Activated effector memory CD4-positive, alpha-beta T cell treated with Interleukin-2 at 50 U/mL for 16 hours (primary cell): ENCODE measurements around the gene TPGS1.

Experiments used
- DNase-seq: peaks from one replicate; pipeline ENCODE4 v3.0.0-alpha.2; 2020

Gene TPGS1

DNA sequence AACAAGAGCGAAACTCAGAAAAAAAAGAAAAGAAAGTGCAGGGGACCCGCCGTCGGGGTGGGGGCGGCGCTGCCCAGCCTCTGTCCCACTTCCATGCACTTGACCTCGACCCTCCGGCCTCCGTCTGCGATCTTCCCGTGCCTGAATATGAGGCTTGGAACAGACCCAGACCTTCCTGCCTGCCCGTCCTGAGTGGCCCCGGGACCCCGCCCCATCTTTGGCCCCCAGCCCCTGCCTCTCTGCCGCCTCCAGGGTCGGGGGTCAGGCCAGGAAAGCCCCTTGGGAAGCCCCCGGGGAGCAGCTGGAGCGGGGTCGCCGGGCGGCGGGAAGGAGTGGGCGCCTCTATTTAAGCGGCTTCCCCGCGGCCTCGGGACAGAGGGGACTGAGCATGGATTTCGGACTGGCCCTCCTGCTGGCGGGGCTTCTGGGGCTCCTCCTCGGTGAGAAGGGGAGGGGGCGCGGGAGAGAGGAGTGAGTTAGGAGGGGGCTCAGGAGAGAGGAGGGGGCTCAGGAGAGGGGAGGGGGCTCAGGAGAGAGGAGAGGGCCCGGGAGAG lies 11.1 kb upstream of the TPGS1 start, which contains the start of gene MADCAM1:
Gene MADCAM1 (plus strand): TSS at position 375 of the 554 bp plus-strand sequence. CDS start 14 bp downstream, at position 389.
- no peak for DNase-seq

DNA sequence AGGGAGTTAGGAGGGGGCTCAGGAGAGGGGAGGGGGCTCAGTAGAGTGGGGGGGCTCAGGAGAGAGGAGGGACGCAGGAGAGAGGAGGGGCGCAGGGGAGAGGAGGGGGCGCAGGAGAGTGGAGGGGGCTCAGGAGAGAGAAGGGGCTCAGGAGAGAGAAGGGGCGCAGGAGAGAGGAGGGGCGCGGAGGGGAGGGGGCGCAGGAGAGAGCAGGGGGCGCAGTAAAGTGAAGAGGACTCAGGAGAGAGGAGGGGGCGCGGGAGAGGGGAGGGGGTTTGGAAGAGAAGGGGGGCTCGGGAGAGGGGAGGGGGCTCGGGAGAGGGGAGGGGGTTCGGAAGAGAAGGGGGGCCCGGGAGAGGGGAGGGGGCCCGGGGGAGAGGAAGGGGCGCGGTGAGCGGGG lies 10.3 kb upstream of the TPGS1 start:
- DNase-seq, result no peak

DNA sequence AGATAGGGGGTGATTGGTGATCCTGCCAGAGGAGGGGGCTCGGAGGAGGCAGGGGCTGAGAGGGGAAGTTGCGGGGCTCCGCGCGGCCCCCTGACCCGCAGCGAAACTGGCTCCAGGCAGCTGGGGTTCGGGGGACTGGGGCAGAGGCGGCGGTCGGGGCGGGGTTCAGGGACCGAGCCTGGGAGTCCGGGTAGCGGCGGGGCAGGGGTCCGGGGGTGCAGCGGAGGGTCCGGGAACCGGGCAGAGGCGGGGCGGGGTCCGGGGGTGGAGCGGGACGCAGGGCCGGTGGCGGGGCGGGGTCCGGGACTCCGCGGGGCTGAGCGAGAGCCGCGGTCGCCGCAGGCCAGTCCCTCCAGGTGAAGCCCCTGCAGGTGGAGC lies 9.8 kb upstream of the TPGS1 start:
- DNase-seq, result no peak

DNA sequence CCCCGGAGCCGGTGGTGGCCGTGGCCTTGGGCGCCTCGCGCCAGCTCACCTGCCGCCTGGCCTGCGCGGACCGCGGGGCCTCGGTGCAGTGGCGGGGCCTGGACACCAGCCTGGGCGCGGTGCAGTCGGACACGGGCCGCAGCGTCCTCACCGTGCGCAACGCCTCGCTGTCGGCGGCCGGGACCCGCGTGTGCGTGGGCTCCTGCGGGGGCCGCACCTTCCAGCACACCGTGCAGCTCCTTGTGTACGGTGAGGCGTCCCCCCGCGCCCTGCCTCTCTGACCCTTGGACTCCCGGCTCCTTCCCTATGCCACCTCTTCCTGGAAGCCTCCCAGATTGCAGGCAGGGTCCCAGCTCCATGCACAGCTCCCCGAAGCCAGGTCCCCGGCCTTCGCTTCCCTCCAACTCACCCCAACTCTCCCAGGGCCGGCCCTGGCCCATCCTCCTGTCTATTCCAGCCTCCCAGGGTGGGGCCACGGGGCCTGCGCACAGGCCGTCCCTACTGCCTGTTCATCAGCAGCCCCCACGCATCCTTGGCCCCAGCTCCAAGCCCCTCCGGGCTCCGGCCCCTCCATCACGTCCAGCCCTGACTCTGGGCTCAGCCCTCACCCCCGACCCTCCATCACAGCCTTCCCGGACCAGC lies 9.3 kb upstream of the TPGS1 start:
- DNase-seq, result no peak

DNA sequence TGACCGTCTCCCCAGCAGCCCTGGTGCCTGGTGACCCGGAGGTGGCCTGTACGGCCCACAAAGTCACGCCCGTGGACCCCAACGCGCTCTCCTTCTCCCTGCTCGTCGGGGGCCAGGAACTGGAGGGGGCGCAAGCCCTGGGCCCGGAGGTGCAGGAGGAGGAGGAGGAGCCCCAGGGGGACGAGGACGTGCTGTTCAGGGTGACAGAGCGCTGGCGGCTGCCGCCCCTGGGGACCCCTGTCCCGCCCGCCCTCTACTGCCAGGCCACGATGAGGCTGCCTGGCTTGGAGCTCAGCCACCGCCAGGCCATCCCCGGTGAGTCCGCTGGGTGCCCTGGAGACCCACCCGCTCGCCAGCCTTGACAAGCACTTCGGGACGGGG lies 8.8 kb upstream of the TPGS1 start:
- no peak for DNase-seq

DNA sequence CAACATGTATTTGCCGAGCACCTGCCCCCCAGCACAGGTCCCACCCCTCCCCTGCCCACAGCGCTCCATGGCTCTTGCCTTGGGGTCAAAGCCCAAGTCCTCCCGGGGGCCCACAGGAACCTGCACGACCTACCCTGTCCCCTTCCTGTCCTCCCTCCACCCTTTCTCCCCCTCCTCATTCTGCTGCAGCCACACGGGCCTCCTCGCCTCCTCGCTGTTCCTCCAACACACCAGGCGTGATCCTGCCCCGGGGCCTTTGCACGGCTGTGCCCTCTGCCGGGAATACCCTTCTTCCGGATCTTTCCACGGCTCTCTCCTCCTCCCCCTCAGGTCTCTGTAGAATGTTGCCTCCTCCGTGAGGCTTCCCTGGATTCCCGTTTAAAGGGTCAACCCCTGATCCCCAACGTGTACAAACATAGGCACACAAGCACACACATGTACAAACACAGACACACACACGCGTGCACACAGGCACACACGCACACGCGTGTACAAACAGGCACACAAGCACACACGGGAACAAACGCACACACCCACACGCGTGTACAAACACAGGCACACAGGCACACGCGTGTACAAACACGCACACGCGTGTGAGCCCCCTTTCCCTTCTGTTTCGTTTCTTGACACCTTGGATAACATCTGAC lies 8.2 kb upstream of the TPGS1 start:
- no peak for DNase-seq

DNA sequence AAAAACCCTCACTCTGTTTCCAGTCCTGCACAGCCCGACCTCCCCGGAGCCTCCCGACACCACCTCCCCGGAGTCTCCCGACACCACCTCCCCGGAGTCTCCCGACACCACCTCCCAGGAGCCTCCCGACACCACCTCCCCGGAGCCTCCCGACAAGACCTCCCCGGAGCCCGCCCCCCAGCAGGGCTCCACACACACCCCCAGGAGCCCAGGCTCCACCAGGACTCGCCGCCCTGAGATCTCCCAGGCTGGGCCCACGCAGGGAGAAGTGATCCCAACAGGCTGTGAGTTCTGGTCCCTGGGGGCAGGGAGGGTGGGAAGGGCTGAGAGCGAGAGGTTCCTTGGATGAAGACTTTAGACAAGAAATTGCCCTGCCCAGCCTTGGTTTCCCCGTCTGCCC lies 5.7 kb upstream of the TPGS1 start:
- no peak for DNase-seq

DNA sequence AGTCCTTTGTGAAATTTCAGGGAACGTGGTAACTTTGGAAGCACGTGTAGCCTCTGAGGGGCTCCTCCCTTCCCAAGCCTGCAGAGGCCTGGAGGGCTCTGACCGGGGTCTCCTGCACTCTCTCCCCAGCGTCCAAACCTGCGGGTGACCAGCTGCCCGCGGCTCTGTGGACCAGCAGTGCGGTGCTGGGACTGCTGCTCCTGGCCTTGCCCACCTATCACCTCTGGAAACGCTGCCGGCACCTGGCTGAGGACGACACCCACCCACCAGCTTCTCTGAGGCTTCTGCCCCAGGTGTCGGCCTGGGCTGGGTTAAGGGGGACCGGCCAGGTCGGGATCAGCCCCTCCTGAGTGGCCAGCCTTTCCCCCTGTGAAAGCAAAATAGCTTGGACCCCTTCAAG lies 2.7 kb upstream of the TPGS1 start:
- no peak for DNase-seq

DNA sequence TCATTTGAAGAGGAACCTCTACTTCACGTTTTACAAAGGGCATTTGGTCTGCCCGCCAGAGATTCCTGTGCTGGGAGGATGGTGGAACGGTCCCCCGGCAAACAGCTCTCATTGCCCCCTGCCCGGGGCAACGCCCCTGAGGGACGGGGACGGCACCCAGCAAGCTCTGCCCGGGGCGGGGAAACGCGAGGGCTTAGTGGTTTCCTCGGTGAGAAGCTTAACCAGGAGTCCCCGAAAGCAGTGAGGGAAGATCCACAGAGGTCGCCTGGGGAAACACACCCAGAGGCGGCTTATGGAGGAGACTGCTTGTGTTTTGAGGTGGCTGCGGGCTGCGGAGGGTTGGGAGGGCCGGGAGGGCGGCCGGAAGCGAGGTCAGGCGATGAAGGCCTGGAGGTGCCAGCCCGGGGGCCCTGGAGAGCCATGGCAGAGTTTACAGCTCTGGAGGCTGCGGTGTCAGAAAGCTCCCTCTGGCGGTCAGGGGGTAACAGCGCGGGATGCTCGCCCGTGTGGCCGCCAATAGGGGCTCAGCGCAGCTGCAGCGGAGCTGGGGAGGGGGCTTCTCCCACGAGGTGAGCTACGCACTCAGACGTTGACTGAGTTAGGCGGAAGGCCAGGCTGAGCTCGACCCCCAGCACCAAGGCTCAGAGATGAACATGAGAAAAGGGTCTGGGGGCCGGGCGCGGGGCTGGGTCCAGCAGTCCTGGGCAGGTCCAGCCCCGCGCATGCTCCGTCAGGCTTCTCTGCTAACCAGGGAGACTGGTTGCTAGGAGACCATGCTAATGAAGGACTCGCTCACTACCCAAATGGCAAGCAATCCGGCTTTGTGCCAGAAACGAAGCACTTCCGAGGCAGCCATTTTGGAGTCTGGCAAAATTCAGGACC lies 652 bp upstream of the TPGS1 start:
- DNase-seq, result peak; percentile 88

DNA sequence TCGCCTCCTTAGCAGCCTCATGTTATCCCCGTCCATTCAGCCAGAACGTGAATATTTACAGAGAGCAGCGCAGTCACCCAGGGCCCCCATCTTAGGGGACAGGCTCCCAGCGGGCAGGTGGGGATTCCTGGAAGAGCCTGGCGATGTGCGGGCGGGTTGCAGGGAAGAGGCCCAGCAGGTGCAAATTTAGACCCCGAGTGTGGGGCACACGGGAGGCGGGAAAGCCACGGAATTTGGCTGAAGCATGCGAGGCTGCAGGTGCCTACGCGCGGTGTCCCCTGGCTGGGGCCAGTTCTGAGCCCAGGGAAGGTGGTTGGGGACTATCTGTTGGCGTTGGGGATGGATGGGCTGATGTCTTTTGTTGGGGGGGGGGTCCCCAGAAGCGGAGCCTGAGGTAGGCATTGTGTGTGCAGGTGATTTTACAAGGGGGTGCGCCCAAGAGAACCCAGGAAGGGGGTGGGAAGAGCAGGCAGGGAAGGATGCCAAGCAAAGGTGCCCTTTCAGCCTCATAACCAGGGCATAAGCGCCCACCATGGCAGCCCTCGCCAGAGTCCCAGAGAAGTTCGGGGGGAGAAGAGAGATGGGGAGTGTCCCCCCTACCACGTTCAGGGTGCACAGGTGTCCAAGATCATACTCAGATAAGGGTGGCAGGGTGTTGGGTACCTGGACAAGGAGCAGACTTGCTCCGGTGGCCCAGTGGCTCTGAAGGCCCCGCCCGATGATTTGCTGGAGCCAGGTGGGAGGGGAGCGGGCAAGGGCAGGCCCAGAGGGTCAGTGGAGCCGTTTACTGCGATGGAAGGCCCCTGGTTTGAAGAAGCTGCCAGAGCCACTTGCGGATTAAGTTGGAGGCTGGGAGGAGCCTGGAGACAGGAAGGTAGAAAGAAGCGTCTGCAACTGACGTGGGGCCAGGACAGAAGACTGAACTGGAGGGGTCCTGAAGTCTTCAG lies 1.2 kb downstream of the TPGS1 start:
- no peak for DNase-seq

DNA sequence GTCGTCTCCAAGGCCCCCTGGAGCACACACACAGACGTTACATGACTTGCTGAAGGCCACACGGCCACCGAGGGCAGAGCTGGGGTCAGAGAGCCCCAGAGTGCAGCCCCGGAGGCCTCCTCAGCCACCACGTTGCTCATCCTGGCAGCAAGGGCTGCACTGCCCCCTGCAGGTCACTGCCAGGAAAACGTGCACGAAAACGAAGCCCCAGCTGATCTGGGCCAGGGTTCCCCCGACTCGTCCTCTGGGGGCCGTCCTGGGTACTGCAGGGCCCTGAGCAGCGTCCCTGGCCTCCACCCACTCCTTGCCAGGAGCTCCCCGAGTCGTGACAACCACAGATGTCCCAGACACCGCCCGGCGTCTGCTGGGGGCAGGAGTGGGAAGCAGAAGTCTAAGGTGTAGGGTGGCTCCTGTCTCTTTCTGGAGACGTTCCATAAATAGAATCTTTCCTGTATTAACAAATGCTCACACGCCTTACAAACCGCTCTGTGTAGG lies 3.4 kb downstream of the TPGS1 start:
- DNase-seq, result peak; percentile 86

DNA sequence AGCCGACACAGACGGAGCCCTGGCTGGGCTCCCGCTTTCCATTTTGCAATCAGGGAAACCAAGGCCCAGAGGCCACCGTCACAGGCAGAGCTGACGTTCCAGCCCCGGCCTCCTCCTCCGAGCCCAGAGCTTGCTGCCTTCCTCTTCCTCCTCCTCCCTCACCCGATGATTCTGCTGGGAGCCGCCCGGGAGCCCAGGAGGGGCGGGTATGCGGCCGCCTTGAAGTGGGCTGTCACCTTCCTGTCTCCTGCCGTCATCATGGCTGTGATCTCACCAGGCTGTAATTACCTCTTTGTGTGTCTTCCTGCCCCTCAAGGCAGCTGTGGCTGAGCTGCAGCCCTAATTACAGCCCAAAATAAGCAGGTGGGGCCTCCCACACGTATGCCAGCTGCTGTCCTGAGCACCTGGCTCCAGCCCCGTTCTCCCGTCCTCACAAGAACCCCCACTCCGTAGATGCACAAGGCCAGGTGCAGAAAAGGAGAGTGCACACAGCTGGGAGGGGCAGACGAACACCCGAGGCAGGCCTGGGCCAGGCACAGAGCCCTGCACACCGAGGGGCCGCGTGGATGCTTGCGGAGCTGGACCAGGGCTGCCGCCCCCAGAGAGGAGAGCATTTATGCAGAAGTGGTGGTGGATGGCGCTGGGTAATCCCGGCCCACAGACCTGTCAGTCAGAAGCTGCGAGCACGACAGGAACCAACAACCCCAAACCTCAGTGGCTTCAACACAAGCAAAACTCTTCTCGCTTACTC lies 4.0 kb downstream of the TPGS1 start:
- peak; percentile 82 for DNase-seq

DNA sequence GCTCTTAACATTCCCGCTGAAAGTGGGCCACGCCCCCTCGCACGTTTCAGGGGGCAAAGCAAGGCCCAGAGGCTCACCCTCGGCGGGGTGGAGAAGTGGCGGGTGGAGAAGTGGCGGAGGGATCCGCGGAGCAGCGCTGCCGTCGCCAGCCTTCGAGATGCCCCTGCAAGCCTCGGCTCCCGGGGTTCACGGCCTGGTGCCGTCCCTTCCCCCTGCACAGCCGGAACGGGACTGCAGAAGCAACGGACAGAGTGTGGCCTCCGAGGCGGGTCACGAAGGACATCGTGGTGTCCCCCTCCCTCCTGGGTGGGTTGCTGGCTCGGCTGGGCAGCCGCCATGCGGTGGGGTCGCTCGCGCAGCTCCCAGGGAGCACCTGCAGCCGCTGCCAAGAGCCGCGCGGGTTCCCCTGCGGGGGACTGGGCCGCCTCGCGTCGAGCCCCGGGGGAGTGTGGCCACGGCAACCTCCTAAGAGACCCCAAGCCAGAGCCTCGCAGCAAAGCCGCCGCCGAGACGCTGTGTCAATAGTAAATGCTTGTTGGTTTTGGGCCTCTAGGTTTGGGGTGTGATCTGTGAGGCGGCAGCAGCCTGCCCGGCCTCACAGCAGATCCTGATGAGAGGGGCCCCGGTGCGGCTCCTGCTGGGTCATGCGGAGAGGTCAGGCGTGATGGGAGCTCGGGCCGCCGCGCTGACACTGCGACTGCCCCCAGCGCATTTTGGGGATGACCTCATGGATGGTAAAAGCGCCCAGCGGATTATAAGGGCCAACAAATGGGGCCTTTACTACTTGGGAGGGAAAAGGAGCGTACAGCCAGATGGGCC lies 5.5 kb downstream of the TPGS1 start:
- no peak for DNase-seq

DNA sequence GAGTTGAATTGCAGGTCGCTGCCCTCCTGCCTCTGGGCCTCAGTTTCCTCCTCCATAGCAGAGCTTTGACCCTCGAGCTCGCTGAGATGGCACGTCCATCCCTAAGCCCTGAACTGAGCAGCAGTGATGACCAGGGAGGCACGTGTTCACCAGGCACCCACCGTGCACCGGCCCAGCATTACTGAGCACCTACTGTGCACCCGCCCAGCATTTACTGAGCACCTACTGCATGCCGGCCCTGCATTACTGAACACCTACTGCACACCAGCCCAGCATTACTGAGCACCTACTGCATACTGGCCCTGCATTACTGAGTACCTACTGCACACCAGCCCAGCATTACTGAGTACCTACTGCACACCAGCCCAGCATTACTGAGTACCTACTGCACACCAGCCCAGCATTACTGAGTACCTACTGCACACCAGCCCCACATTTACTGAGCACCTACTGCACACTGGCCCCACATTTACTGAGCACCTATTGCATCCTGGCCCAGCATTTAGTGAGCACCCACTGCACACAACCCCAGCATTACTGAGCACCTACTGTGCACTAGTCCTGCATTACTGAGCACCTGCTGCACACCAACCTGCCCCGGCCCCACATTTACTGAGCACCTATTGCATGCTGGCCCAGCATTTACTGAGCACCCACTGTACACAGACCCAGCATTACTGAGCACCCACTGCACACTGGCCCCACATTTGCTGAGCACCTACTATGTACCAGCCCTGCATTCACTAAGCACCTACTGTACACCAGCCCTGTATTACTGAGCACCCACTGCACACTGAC lies 6.3 kb downstream of the TPGS1 start:
- DNase-seq, result no peak

DNA sequence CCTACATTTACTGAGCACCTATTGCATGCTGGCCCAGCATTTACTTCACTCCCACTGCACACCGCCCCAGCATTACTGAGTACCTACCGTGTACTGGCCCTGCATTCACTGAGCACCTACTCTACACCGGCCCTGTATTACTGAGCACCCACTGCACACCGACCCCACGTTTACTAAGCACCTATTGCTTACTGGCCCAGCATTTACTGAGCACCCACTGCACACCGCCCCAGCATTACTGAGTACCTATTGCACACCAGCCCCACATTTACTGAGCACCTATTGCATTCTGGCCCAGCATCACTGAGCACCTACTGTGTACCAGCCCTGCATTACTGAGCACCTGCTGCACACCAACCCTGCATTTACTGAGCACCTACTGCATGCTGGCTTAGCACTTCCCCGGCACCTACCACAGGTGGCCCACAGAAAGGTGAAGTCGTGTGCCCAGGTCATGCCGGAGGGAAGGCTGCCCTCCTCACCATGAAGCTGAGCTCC lies 6.9 kb downstream of the TPGS1 start:
- no peak for DNase-seq

DNA sequence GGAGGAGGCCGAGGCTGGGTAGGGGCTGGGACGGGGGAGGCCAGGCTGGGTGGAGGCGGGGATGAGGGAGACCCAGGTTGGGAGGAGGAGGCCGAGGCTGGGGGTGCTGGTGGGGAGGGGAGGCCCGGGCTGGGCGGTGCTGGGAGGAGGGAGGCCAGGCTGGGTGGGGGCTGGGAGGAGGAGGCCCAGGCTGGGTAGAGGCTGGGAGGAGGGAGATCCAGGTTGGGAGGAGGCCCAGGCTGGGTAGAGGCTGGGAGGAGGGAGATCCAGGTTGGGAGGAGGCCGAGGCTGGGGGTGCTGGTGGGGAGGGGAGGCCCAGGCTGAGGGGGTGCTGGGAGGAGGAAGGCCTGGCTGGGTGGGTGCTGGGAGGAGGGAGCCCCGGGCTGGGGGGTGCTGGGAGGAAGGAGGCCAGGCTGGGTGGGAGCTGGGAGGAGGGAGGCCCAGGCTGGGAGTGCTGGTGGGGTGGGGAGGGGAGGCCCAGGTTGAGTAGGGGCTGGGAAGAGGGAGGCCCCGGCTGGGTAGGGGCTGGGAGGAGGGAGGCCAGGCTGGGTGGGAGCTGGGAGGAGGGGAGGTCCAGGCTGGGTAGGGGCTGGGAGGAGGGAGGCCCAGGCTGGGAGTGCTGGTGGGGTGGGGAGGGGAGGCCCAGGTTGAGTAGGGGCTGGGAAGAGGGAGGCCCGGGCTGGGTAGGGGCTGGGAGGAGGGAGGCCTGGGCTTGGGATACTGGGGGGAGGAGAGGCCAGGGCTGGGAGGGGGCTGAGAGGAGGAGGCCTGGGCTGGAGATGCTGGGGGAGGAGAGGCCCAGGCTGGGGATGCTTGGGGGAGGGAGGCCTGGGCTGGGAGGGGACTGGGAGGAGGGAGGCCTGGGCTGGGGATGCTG lies 10.7 kb downstream of the TPGS1 start:
- DNase-seq, result no peak

DNA sequence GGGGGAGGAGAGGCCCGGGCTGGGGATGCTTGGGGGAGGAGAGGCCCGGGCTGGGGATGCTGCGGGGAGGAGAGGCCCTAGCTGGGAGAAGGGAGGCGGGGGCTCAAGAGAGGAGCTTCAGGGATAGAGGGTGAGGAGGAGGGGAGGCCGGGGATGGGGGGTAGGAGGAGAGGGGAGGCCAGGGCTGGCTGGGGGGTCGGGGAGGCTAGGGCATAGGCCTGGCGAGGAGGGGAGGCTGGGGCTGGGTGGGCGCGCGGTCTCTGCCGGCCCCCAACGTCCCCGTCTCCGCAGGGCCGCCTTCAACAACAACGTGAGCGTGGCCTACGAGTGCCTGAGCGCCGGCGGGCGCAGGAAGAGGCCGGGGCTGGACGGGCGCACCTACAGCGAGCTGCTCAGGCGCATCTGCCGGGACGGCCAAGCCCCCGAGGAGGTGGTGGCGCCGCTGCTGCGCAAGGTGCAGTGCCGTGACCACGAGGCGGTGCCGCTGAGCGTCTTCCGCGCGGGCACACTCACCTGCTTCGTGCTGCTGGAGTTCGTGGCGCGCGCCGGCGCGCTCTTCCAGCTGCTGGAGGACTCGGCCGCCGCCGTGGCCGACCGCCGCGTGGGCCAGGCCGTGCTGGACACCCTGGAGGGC lies 11.4 kb downstream of the TPGS1 start:
- peak; percentile 56 for DNase-seq

DNA sequence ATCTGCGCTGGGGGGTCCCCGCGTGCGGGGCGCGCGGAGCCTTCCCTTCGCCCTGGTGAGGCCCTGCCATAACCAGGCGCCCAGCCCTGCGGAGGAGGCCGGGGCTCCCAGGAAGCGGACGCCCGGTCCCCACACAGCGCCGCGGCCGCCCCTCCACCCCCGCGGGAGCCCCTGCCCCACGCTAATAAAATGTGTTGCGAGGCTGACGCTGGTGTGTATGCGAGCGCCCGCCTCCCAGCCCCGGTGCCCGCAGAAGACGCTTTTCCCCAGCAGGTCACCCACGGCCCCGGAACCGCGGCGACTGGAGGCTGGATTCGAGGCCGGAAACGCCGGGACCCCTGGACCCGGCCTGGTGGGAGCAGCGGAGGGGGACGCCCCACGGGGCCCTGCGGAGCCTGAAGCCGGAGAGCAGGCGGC lies 12.2 kb downstream of the TPGS1 start:
- no peak for DNase-seq
